SHP77 (cell line): ENCODE data around the gene CEMP1.

Experiments
- DNase-seq, 2 experiments: peaks; one replicate each; lab custom pipeline; 2025; lab: John Stamatoyannopoulos, UW

The CEMP1 gene

GRCh38 chr16:2519711-2520080, 11.5 kb downstream of the CEMP1 start:
- DNase-seq: no peak

- DNase-seq: no peak
Observed at GRCh38 chr16:2518823-2519710, 12.1 kb downstream of the CEMP1 start.

GRCh38 chr16:2517954-2518605, 13.1 kb downstream of the CEMP1 start:
- no peak for DNase-seq

GRCh38 chr16:2516391-2517240, 14.6 kb downstream of the CEMP1 start:
- DNase-seq: no peak

GRCh38 chr16:2515180-2515851, 15.9 kb downstream of the CEMP1 start:
- DNase-seq: no peak

GRCh38 chr16:2514333-2515179, 16.7 kb downstream of the CEMP1 start:
- no peak for DNase-seq

- DNase-seq: peak; percentile 81 to 84
Observed at GRCh38 chr16:2513405-2514332, 17.5 kb downstream of the CEMP1 start, which contains the start of gene ATP6V0C. Gene ATP6V0C (plus strand): TSS chr16:2513952. CDS start chr16:2514104, 152 bp downstream.

- DNase-seq: peak; percentile 35 to 66
Observed at GRCh38 chr16:2512735-2513404, 18.3 kb downstream of the CEMP1 start.

- DNase-seq: no peak
Observed at GRCh38 chr16:2511996-2512734, 19.0 kb downstream of the CEMP1 start.

- no peak for DNase-seq
Observed at GRCh38 chr16:2511128-2511800, 19.9 kb downstream of the CEMP1 start.

- no peak for DNase-seq
Observed at GRCh38 chr16:2508722-2509400, 22.3 kb downstream of the CEMP1 start.

- DNase-seq: no peak
Observed at GRCh38 chr16:2507665-2508064, 23.5 kb downstream of the CEMP1 start.

GRCh38 chr16:2507052-2507659, 24.1 kb downstream of the CEMP1 start:
- DNase-seq: no peak

- DNase-seq: no peak
Observed at GRCh38 chr16:2505695-2506094, 25.5 kb downstream of the CEMP1 start.

GRCh38 chr16:2501946-2502895, 29.0 kb downstream of the CEMP1 start:
- no peak for DNase-seq
